Measurements from ENCODE around the gene CR2. TPM values are rescaled to one million over a fixed set of nuclear protein-coding genes. Genes with fewer than 3 reads are reported as not detected.
A peak's percentile ranks its signal among the peaks of the same experiment; 100 is the strongest.

The CR2 gene
- total and polyA plus RNA-seq, 4 donors = 0.05 to 0.36 (median 0.14) TPM; not detected in 1

- no peaks in the 10 kb centered on the region for H3K9me3 ChIP-seq (ENCODE audit: control insufficient read depth in 4 of 4, low read length in 3 of 4)
- no peak for TF ChIP-seq YY1 (IDR thresholded peaks at IDR 0.05)
- TF ChIP-seq SP1 (IDR thresholded peaks at IDR 0.05) = no peak
- TF ChIP-seq EGR1 (IDR thresholded peaks at IDR 0.05; ENCODE audit: low read depth in 2 of 2) = no peak
- no peak for TF ChIP-seq ZBTB33 (IDR thresholded peaks at IDR 0.05)
- no peak for TF ChIP-seq ATF3 (IDR thresholded peaks at IDR 0.05)
- no peak for TF ChIP-seq RXRA (IDR thresholded peaks at IDR 0.05)
- TF ChIP-seq GABPA (IDR thresholded peaks at IDR 0.05 in 1 of 2, conservative IDR thresholded peaks at IDR 0.05 in 1 of 2) = no peak
- no peak for TF ChIP-seq RAD21 (IDR thresholded peaks at IDR 0.05)
- TF ChIP-seq HNF4A (conservative IDR thresholded peaks at IDR 0.05) = no peak
- TF ChIP-seq TAF1 (conservative IDR thresholded peaks at IDR 0.05) = no peak
- TF ChIP-seq REST (IDR thresholded peaks at IDR 0.05) = no peak
- TF ChIP-seq FOXA1 (IDR thresholded peaks at IDR 0.05) = no peak
- no peak for TF ChIP-seq CTCF (IDR thresholded peaks at IDR 0.05; ENCODE audit: low read depth, low read length, missing input control)
- TF ChIP-seq JUND (IDR thresholded peaks at IDR 0.05) = no peak
- no peak for TF ChIP-seq NR2F2 (IDR thresholded peaks at IDR 0.05)
- H3K4me1 ChIP-seq (ENCODE audit: control insufficient read depth in 4 of 4, insufficient read depth in 4 of 4, low read length in 3 of 4) = peaks cover 2 to 8% (median 6%) of the 10 kb centered on the region in 4 donors
- peaks cover 0 to 19% (median under 1%) of the 10 kb centered on the region in 4 donors for H3K27me3 ChIP-seq (ENCODE audit: control insufficient read depth in 4 of 4, insufficient read depth in 4 of 4, low read length in 3 of 4)
- H3K27ac ChIP-seq (ENCODE audit: low read depth in 1 of 2, low read length in 2 of 2) = no peak within 1 kb of the TSS
- H3K36me3 ChIP-seq (ENCODE audit: control insufficient read depth in 4 of 4, insufficient read depth in 3 of 4, low read depth in 1 of 4, low read length in 3 of 4) = no peaks in the 10 kb centered on the region
- peak; percentile 63 for DNase-seq (ENCODE audit: low spot score)
- peak within 1 kb of the TSS in 1 of 3 donors; percentile 47 for H3K4me3 ChIP-seq (ENCODE audit: low read depth in 1 of 3, low read length in 3 of 3)
- WGBS = 5% methylated on average over 68 of the region's 68 CpGs
- no peak within 1 kb of the TSS for H3K9ac ChIP-seq (ENCODE audit: low read depth in 1 of 2, low read length in 2 of 2)
Observed at GRCh38 chr1:207495801-207496792, 42.0 kb downstream of the CR2 start, which contains the start of gene CR1. Gene CR1 (plus strand): TSS chr1:207496157. CDS start chr1:207496268, 111 bp downstream.

All from liver (tissue), 9 donors.